ENCODE results near the gene UBXN4.

GRCh38 chr2:135782231-135782630 lies 40.6 kb downstream of the UBXN4 start:
- TF ChIP-seq CTCF (IDR thresholded peaks at IDR 0.05) (no peak), POLR2AphosphoS5 (IDR thresholded peaks at IDR 0.05; ENCODE audit: low read depth, low read length) (no peak), SIN3A (IDR thresholded peaks at IDR 0.05; ENCODE audit: borderline replicate concordance, insufficient read depth, low read depth, low read length) (no peak)

All from Panc1 (cell line).